Right lobe of liver (tissue), 6 donors: ENCODE measurements around the gene CENPQ. TPM values are rescaled to one million over a fixed set of nuclear protein-coding genes. Genes with fewer than 3 reads are reported as not detected.
A peak's percentile ranks its signal among the peaks of the same experiment; 100 is the strongest.

ENCODE experiments used
- ATAC-seq, 4 donors: fragments of 200-7000 bp; cut with Tn5 transposase; one replicate each; pipeline ENCODE4 v1.9.1; 2020; ENCODE audit warnings: mild to moderate bottlenecking in 4 of 4, moderate library complexity in 4 of 4
- DNase-seq, 3 donors: peaks; one replicate each; pipeline ENCODE4 v3.0.0-alpha.2; 2020
- H3K27ac ChIP-seq, 3 donors: fragments of 200-600 bp; one replicate each; pipeline ENCODE4 v1.8.0; 2022
- H3K27me3 ChIP-seq, 2 donors: fragments of 200-600 bp; one replicate each; pipeline ENCODE4 v1.8.0; 2022
- H3K36me3 ChIP-seq, 4 donors: fragments of 200-600 bp; sonication (generic) in 1 of 4; one replicate each; pipeline versions ENCODE4 v1.5.1 to v1.8.0; 2017 to 2022; ENCODE audit warnings: control low read depth in 1 of 4
- H3K4me1 ChIP-seq, 4 donors: fragments of 200-600 bp; sonication (generic) in 1 of 4; one replicate each; pipeline versions ENCODE4 v1.5.1 to v1.8.0; 2017 to 2022; ENCODE audit warnings: control low read depth in 1 of 4
- H3K4me3 ChIP-seq, 3 donors: fragments of 200-600 bp; one replicate each; pipeline ENCODE4 v1.8.0; 2022
- H3K9me3 ChIP-seq, 4 donors: fragments of 200-600 bp; sonication (generic) in 1 of 4; one replicate each; pipeline versions ENCODE4 v1.5.1 to v1.8.0; 2017 to 2022; ENCODE audit warnings: control low read depth in 1 of 4
- CTCF ChIP-seq, 4 donors: fragments of 200-600 bp in 3 of 4; fragments of 450-650 bp in 1 of 4; IDR thresholded peaks; one replicate each; pipeline versions ENCODE4 v1.5.1 to v1.8.0; 2016 to 2022; ENCODE audit warnings: antibody characterized with exemption in 4 of 4, mild to moderate bottlenecking in 2 of 4
- POLR2A ChIP-seq: fragments of 450-650 bp; IDR thresholded peaks from one replicate; pipeline ENCODE4 v1.6.1; 2017; ENCODE audit warnings: antibody characterized with exemption, mild to moderate bottlenecking
- WGBS: methylation state at CpG from one replicate; pipeline ENCODE4 v1.1.6; 2018; ENCODE audit warnings: low coverage, low lambda C conversion rate; ENCODE audit not compliant: insufficient coverage; ENCODE audit errors: missing lambda C conversion rate; 5-methylcytosine and 5-hydroxymethylcytosine counted together
- intact Hi-C, 2 donors: fragments of 100-400 bp; cut with DNase I; formaldehyde crosslinking; loops; one replicate each; pipeline versions ENCODE4 v1.11.2 to v1.14.1; 2022
- total RNA-seq, 6 experiments: library from RNA; depleted of rRNA in 2 of 6; stranded (reverse); fragments of >200 nt in 2 of 6; fragmentation: NEBNext Ultra II Directional in 3 of 6; extraction: Animal tissue kit (Norgen Biotek cat#: 25700) in 3 of 6; gene quantifications; one replicate each; pipeline versions ENCODE4 v1.1.0 to v1.2.4, GENCODE V29; 2016 to 2023
- donor health status: DM: no; HTN: yes; CAD: no.
- donor health status: DM: no; HTN: no; CAD: no.
- donor health status: DM: no; HTN: no; CAD: no.
- donor health status: DM: no; HTN: yes; CAD: no.
- donor health status: DM: no; HTN: yes; CAD: no.

Gene CENPQ
- total RNA-seq, 6 experiments from 2014 or later = 0.49 to 3.6 (median 1.1) TPM

GRCh38 chr6:49430187-49430586, 33.0 kb upstream of the CENPQ start:
- DNase-seq (no peak), ATAC-seq (no peak)
- no peaks in the 10 kb centered on the region for H3K27me3 ChIP-seq
- H3K9me3 ChIP-seq = no peaks in the 10 kb centered on the region
- no peaks in the 10 kb centered on the region for H3K4me1 ChIP-seq
- 42% methylated on average over 2 of the region's 2 CpGs for WGBS
- H3K27ac ChIP-seq = no peak overlapping the region
- no peak overlapping the region for H3K4me3 ChIP-seq
- intact Hi-C loops = no loop called here
- TF ChIP-seq POLR2A = no peak
- TF ChIP-seq CTCF (IDR thresholded peaks at IDR 0.05) = no peak
- peaks cover 3 to 53% (median 14%) of the 10 kb centered on the region in 4 donors for H3K36me3 ChIP-seq

- Histone ChIP-seq H3K9me3 (no peaks in the 10 kb centered on the region), H3K27me3 (no peaks in the 10 kb centered on the region), H3K27ac (no peak overlapping the region), H3K4me3 (no peak overlapping the region), H3K36me3 (peaks cover 3 to 60% (median 16%) of the 10 kb centered on the region in 4 donors), H3K4me1 (no peaks in the 10 kb centered on the region)
- no peak for TF ChIP-seq CTCF (IDR thresholded peaks at IDR 0.05)
- ATAC-seq (no peak), DNase-seq (no peak)
- intact Hi-C loops = no loop called here
- 88% methylated on average over 1 of the region's 1 CpG for WGBS
These were observed 32.3 kb upstream of the CENPQ start for GRCh38 chr6:49430866-49431265.

- intact Hi-C loops = no loop called here
- TF ChIP-seq POLR2A (no peak), CTCF (IDR thresholded peaks at IDR 0.05) (peak in 3 of 4 donors; percentile 35 to 45 (median 40))
- no peak overlapping the region for H3K4me3 ChIP-seq
- H3K36me3 ChIP-seq = peaks cover 0 to 91% (median 23%) of the 10 kb centered on the region in 4 donors
- DNase-seq = no peak
- peaks cover 0 to 14% (median 0%) of the 10 kb centered on the region in 4 donors for H3K4me1 ChIP-seq
- no peak overlapping the region for H3K27ac ChIP-seq
- no peaks in the 10 kb centered on the region for H3K27me3 ChIP-seq
- WGBS = 69% methylated on average over 2 of the region's 2 CpGs
- peak; percentile 51 to 80 (median 78) for ATAC-seq
- no peaks in the 10 kb centered on the region for H3K9me3 ChIP-seq
These were observed 9.9 kb upstream of the CENPQ start for GRCh38 chr6:49453221-49453620.

- Histone ChIP-seq H3K9me3 (no peaks in the 10 kb centered on the region), H3K36me3 (peaks cover 0 to 84% (median 15%) of the 10 kb centered on the region in 4 donors), H3K4me3 (no peak overlapping the region), H3K4me1 (peaks cover 0 to 20% (median 0%) of the 10 kb centered on the region in 4 donors), H3K27me3 (no peaks in the 10 kb centered on the region), H3K27ac (no peak overlapping the region)
- WGBS = 89% methylated on average over 3 of the region's 3 CpGs
- intact Hi-C loops = no loop called here
- TF ChIP-seq POLR2A (no peak), CTCF (IDR thresholded peaks at IDR 0.05) (no peak)
- DNase-seq = no peak
- ATAC-seq = no peak
These were observed 8.1 kb upstream of the CENPQ start for GRCh38 chr6:49454787-49455709.
